Measurements from ENCODE around the gene C11orf58.
A peak's percentile ranks its signal among the peaks of the same experiment; 100 is the strongest.

Gene C11orf58

GRCh38 chr11:16738947-16739815 lies 734 bp downstream of the C11orf58 start:
- Histone ChIP-seq H2AFZ (ENCODE audit: low read length) (peak overlapping the region; percentile 42), H3K27me3 (replicated peaks; ENCODE audit: insufficient read depth, low read length) (no peaks in the 10 kb centered on the region), H3K9me2 (replicated peaks; ENCODE audit: insufficient read depth, low read length) (no peaks in the 10 kb centered on the region), H4K20me1 (ENCODE audit: insufficient read depth, low read length) (peaks cover 2% of the 10 kb centered on the region; the same call in 1 of the 2 replicates), H3K79me2 (ENCODE audit: low read length) (peaks cover 56% of the 10 kb centered on the region), H3K36me3 (replicated peaks; ENCODE audit: insufficient read depth, low read length) (no peaks in the 10 kb centered on the region), H3F3A (ENCODE audit: insufficient read depth, low read length) (no peaks in the 10 kb centered on the region), H3K4me2 (ENCODE audit: low read depth, low read length) (peak overlapping the region; percentile 76), H3K27ac (ENCODE audit: low read length) (peak overlapping the region; percentile 46), H3K4me3 (ENCODE audit: low read length) (peak overlapping the region; percentile 97), H3K9ac (ENCODE audit: low read length) (peak overlapping the region; percentile 91), H3K9me3 (replicated peaks; ENCODE audit: insufficient read depth, low read length) (no peaks in the 10 kb centered on the region), H3K4me1 (ENCODE audit: low read length) (peaks cover 11% of the 10 kb centered on the region; the same call in 1 of the 2 replicates)
- no peak for TF ChIP-seq EZH2phosphoT487 (IDR thresholded peaks at IDR 0.05; ENCODE audit: low read length)
- no peak for TF ChIP-seq EZH2 (optimal IDR thresholded peaks at IDR 0.05; ENCODE audit: low read depth, low read length)
- TF ChIP-seq, protein P1, sequence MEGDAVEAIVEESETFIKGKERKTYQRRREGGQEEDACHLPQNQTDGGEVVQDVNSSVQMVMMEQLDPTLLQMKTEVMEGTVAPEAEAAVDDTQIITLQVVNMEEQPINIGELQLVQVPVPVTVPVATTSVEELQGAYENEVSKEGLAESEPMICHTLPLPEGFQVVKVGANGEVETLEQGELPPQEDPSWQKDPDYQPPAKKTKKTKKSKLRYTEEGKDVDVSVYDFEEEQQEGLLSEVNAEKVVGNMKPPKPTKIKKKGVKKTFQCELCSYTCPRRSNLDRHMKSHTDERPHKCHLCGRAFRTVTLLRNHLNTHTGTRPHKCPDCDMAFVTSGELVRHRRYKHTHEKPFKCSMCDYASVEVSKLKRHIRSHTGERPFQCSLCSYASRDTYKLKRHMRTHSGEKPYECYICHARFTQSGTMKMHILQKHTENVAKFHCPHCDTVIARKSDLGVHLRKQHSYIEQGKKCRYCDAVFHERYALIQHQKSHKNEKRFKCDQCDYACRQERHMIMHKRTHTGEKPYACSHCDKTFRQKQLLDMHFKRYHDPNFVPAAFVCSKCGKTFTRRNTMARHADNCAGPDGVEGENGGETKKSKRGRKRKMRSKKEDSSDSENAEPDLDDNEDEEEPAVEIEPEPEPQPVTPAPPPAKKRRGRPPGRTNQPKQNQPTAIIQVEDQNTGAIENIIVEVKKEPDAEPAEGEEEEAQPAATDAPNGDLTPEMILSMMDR (IDR thresholded peaks at IDR 0.05; ENCODE audit: low read length): no peak
- DNase-seq: no peak

DNA sequence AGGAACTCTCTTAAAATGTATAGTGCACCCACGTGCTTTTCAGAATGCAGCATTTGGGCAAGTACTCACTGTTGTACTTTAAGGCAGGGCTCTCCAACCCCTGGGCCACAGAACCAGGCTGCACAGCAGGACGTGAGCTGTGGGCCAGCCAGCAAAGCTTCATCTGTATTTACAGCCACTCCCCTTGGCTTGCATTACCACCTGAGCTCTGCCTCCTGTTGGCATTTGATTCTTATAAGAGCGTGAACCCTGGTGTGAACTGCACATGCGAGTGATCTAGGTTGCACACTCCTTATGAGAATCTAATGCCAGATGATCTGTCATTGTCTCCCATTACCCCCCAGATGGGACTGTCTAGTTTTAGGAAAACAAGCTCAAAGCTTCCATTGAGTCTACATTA lies 3.0 kb downstream of the C11orf58 start:
- H3K9me3 ChIP-seq (replicated peaks; ENCODE audit: insufficient read depth, low read length): no peaks in the 10 kb centered on the region
- no peak for DNase-seq
- TF ChIP-seq, protein P1 (IDR thresholded peaks at IDR 0.05; ENCODE audit: low read length): no peak
- TF ChIP-seq EZH2 (optimal IDR thresholded peaks at IDR 0.05; ENCODE audit: low read depth, low read length): no peak
- no peak overlapping the region for H3K9ac ChIP-seq (ENCODE audit: low read length)
- H3K4me1 ChIP-seq (ENCODE audit: low read length): peaks cover 11% of the 10 kb centered on the region; the same call in 1 of the 2 replicates
- H3K27ac ChIP-seq (ENCODE audit: low read length): no peak overlapping the region
- H3F3A ChIP-seq (ENCODE audit: insufficient read depth, low read length): no peaks in the 10 kb centered on the region
- H3K27me3 ChIP-seq (replicated peaks; ENCODE audit: insufficient read depth, low read length): no peaks in the 10 kb centered on the region
- H3K4me2 ChIP-seq (ENCODE audit: low read depth, low read length): no peak overlapping the region
- no peak overlapping the region for H2AFZ ChIP-seq (ENCODE audit: low read length)
- H4K20me1 ChIP-seq (ENCODE audit: insufficient read depth, low read length): peaks cover 7% of the 10 kb centered on the region; the same call in 1 of the 2 replicates
- H3K9me2 ChIP-seq (replicated peaks; ENCODE audit: insufficient read depth, low read length): no peaks in the 10 kb centered on the region
- H3K4me3 ChIP-seq (ENCODE audit: low read length): no peak overlapping the region
- peaks cover 79% of the 10 kb centered on the region for H3K79me2 ChIP-seq (ENCODE audit: low read length)
- peaks cover 4% of the 10 kb centered on the region; the same call in 1 of the 2 replicates for H3K36me3 ChIP-seq (replicated peaks; ENCODE audit: insufficient read depth, low read length)

DNA sequence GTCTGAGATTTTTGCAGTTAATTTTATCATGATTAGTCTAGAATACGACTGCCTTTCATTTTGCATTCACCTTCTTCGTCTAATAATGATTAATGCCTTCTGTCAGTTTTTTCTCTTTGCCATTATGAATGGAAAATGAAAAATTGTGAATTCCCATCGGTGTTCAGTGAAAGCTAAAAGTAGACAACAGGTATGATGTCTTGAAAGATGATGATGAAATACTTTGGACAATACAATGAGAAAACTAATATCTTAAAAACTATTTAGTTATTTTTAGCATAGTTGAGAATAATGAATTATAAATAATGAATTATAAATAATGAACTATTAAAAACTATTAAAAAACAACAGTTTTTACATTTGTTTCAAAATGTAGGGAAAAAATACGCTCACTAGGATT lies 5.0 kb downstream of the C11orf58 start:
- H3K27ac ChIP-seq (ENCODE audit: low read length): no peak overlapping the region
- H2AFZ ChIP-seq (ENCODE audit: low read length): no peak overlapping the region
- DNase-seq: no peak
- no peaks in the 10 kb centered on the region for H3K9me3 ChIP-seq (replicated peaks; ENCODE audit: insufficient read depth, low read length)
- no peak overlapping the region for H3K9ac ChIP-seq (ENCODE audit: low read length)
- H3K9me2 ChIP-seq (replicated peaks; ENCODE audit: insufficient read depth, low read length): no peaks in the 10 kb centered on the region
- H3K4me2 ChIP-seq (ENCODE audit: low read depth, low read length): no peak overlapping the region
- H3K4me3 ChIP-seq (ENCODE audit: low read length): no peak overlapping the region
- peaks cover 92% of the 10 kb centered on the region for H3K79me2 ChIP-seq (ENCODE audit: low read length)
- H4K20me1 ChIP-seq (ENCODE audit: insufficient read depth, low read length): peaks cover 7% of the 10 kb centered on the region; the same call in 1 of the 2 replicates
- H3K36me3 ChIP-seq (replicated peaks; ENCODE audit: insufficient read depth, low read length): peaks cover 6% of the 10 kb centered on the region; the same call in 1 of the 2 replicates
- peaks cover 11% of the 10 kb centered on the region; the same call in 1 of the 2 replicates for H3K4me1 ChIP-seq (ENCODE audit: low read length)
- H3K27me3 ChIP-seq (replicated peaks; ENCODE audit: insufficient read depth, low read length): no peaks in the 10 kb centered on the region
- no peaks in the 10 kb centered on the region for H3F3A ChIP-seq (ENCODE audit: insufficient read depth, low read length)
- TF ChIP-seq, protein P1 (IDR thresholded peaks at IDR 0.05; ENCODE audit: low read length): no peak
- TF ChIP-seq EZH2 (optimal IDR thresholded peaks at IDR 0.05; ENCODE audit: low read depth, low read length): no peak
- no peak for TF ChIP-seq EZH2phosphoT487 (IDR thresholded peaks at IDR 0.05; ENCODE audit: low read length)
